K562 (cell line): Measurements from ENCODE around the gene DAPL1. TPM values are rescaled to one million over a fixed set of nuclear protein-coding genes. Genes with fewer than 3 reads are reported as not detected.

Experiments
- ATAC-seq: fragments of 200-7000 bp; cut with Tn5 transposase; 3 replicates; pipeline ENCODE4 v1.9.1; 2020; ENCODE audit warnings: moderate library complexity
- BruUV-seq: library from RNA; stranded (reverse); fragments of 400-500 nt; replicated peaks from 2 replicates; lab custom pipeline; 2021; lab: Mats Ljungman, UMichigan
- CTCF ChIA-PET: fragments of 300-600 bp; formaldehyde crosslinking; extraction: SDS; loops from one replicate; lab custom pipeline; 2021; ENCODE audit warnings: low intra/inter-chr PET ratio; lab: Yijun Ruan, JAX
- POLR2A ChIA-PET: fragments of 300-600, 350-650 bp; sonication (Branson Sonifier 250); formaldehyde crosslinking; extraction: SDS; loops from one replicate; lab custom pipeline; 2021; ENCODE audit warnings: antibody characterized with exemption, inconsistent platforms; lab: Yijun Ruan, JAX
- DNase-seq, 4 experiments: peaks; one replicate each; pipeline versions ENCODE4 v3.0.0 to v3.0.0-alpha.2; 2011 to 2018; ENCODE audit warnings: low spot score in 3 of 4, mixed read lengths in 3 of 4; ENCODE audit errors: extremely low read depth in 1 of 4
- FAIRE-seq: peaks from 2 replicates; lab custom pipeline; 2011; peaks lifted over from hg19 to GRCh38; lab: Jason Lieb, UNC
- H2AFZ ChIP-seq: 2 replicates; pipeline ENCODE4 v1.6.0; 2011; ENCODE audit warnings: low read depth, low read length, control low read depth, inconsistent platforms
- H3K27ac ChIP-seq: fragments of 200-600 bp; 3 replicates; pipeline ENCODE4 v1.8.0; 2011; ENCODE audit warnings: low read depth, mild to moderate bottlenecking, control low read depth, inconsistent platforms, low read length, moderate library complexity, mixed read lengths; ENCODE audit errors: extremely low read depth
- H3K27me3 ChIP-seq, 2 experiments: fragments of 300-600 bp in 1 of 2; 2 replicates in 1 of 2; 3 replicates in 1 of 2; pipeline versions ENCODE4 v1.6.0 to v1.8.0; 2011; ENCODE audit warnings: inconsistent platforms in 2 of 2, low read length in 2 of 2, mild to moderate bottlenecking in 1 of 2, mixed read lengths in 1 of 2, moderate library complexity in 1 of 2; ENCODE audit not compliant: control insufficient read depth in 2 of 2, insufficient read depth in 2 of 2
- H3K36me3 ChIP-seq: fragments of 300-600 bp; 3 replicates; pipeline ENCODE4 v1.8.0; 2011; ENCODE audit warnings: mild to moderate bottlenecking, low read length, inconsistent platforms; ENCODE audit not compliant: control insufficient read depth, insufficient read depth
- H3K4me1 ChIP-seq, 2 experiments: fragments of 200-600 bp in 1 of 2; replicated peaks in 1 of 2; 2 replicates in 1 of 2; 3 replicates in 1 of 2; pipeline versions ENCODE4 v1.5.1 to v1.8.0; 2011; ENCODE audit warnings: inconsistent platforms in 2 of 2, low read length in 2 of 2, mild to moderate bottlenecking in 1 of 2, mixed read lengths in 1 of 2, moderate library complexity in 1 of 2; ENCODE audit not compliant: control insufficient read depth in 2 of 2, insufficient read depth in 2 of 2
- H3K4me2 ChIP-seq: 2 replicates; pipeline ENCODE4 v1.6.1; 2011; ENCODE audit warnings: low read length, control low read depth, inconsistent platforms, mixed read lengths; ENCODE audit not compliant: insufficient read depth
- H3K4me3 ChIP-seq: fragments of 200-600 bp; sonication (generic), shearing (Covaris generic); 2 replicates; pipeline ENCODE4 v1.5.1; 2016; ENCODE audit warnings: control low read depth, inconsistent platforms
- H3K79me2 ChIP-seq: fragments of 200-600 bp; 3 replicates; pipeline ENCODE4 v1.8.0; 2011; ENCODE audit warnings: low read length, inconsistent platforms; ENCODE audit not compliant: control insufficient read depth, insufficient read depth
- H3K9ac ChIP-seq, 2 experiments: 2 replicates each; pipeline versions ENCODE4 v1.6.0 to v1.6.1; 2011; ENCODE audit warnings: low read depth in 2 of 2, low read length in 2 of 2, control low read depth in 1 of 2, inconsistent platforms in 1 of 2, mild to moderate bottlenecking in 1 of 2, mixed read lengths in 1 of 2; ENCODE audit not compliant: insufficient read depth in 1 of 2
- H3K9me1 ChIP-seq: one replicate; pipeline ENCODE4 v1.6.0; 2011; ENCODE audit warnings: inconsistent platforms, mild to moderate bottlenecking, low read length, moderate library complexity; ENCODE audit not compliant: control insufficient read depth, insufficient read depth
- H3K9me3 ChIP-seq: replicated peaks from 2 replicates; pipeline ENCODE4 v1.5.1; 2011; ENCODE audit warnings: low read depth, low read length, inconsistent platforms; ENCODE audit not compliant: control insufficient read depth, insufficient read depth
- H4K20me1 ChIP-seq: replicated peaks from 2 replicates; pipeline ENCODE4 v1.6.1; 2011; ENCODE audit warnings: low read length, inconsistent platforms, mixed read lengths; ENCODE audit not compliant: control insufficient read depth, insufficient read depth
- DNMT1 ChIP-seq: fragments of 450-650 bp; IDR thresholded peaks from 2 replicates; pipeline ENCODE4 v1.6.1; 2016; ENCODE audit warnings: antibody characterized with exemption, mild to moderate bottlenecking
- NR2C1 ChIP-seq, 2 experiments: fragments of 450-650 bp; IDR thresholded peaks; 2 replicates each; pipeline ENCODE4 v1.6.1; 2017; ENCODE audit warnings: mild to moderate bottlenecking in 2 of 2, antibody characterized with exemption in 1 of 2, inconsistent platforms in 1 of 2, missing compliant biosample characterization in 1 of 2, missing genetic modification characterization in 1 of 2
- NR2C2 ChIP-seq, 2 experiments: fragments of 200-800 bp in 1 of 2; sonication (Bioruptor generic) in 1 of 2; sonication (generic) in 1 of 2; formaldehyde crosslinking in 1 of 2; IDR thresholded peaks; 2 replicates each; pipeline versions ENCODE4 v1.6.1 to v1.8.0; 2016 to 2022; ENCODE audit warnings: mild to moderate bottlenecking in 1 of 2, missing compliant biosample characterization in 1 of 2, missing genetic modification characterization in 1 of 2, missing genetic modification reagents in 1 of 2
- RFX1 ChIP-seq: fragments of 450-650 bp; IDR thresholded peaks from 2 replicates; pipeline ENCODE4 v1.6.1; 2016; ENCODE audit warnings: mild to moderate bottlenecking, moderate library complexity
- WGBS: fragments of 100-300 bp; shearing (Covaris generic); methylation state at CpG from one replicate; pipeline ENCODE4 v1.1.6; 2016; ENCODE audit warnings: low coverage, mixed read lengths; ENCODE audit not compliant: insufficient coverage; ENCODE audit errors: missing lambda C conversion rate; 5-methylcytosine and 5-hydroxymethylcytosine counted together
- in situ Hi-C: fragments of 300-500 bp; cut with MboI; formaldehyde crosslinking; loops from 4 replicates; pipeline ENCODE4 v1.15.0; 2018; ENCODE audit warnings: inconsistent platforms, mixed read lengths
- intact Hi-C: fragments of 100-400 bp; cut with micrococcal nuclease; formaldehyde crosslinking; loops from 2 replicates; pipeline ENCODE4 v1.14.2; 2022
- polyA plus RNA-seq, 8 experiments: library from polyadenylated mRNA; depleted of rRNA in 4 of 8; stranded (reverse) in 5 of 8; unstranded in 3 of 8; fragments of >200 nt; fragmentation: Nextera tagmentation in 2 of 8; fragmentation: Illumina TruSeq in 1 of 8; extraction: Ambion mirVana in 2 of 8; extraction: Trizol in 1 of 8; gene quantifications; 2 replicates each; pipeline versions ENCODE4 v1.2.1 to v1.2.3, GENCODE V29; 2011 to 2014; ENCODE audit warnings: inconsistent platforms in 1 of 8, missing spikeins in 1 of 8
- total RNA-seq, 7 experiments: library from RNA; depleted of rRNA in 6 of 7; stranded (reverse); fragments of >200 nt in 6 of 7; fragmentation: Illumina TruSeq in 2 of 7; extraction: Trizol in 2 of 7; gene quantifications; 2 replicates each; pipeline versions ENCODE4 v1.2.1 to v1.2.3, GENCODE V29; 2011 to 2021; ENCODE audit warnings: low replicate concordance in 1 of 7

The DAPL1 gene
- total and polyA plus RNA-seq, 9 of the 15 experiments (the other 6 are each of a cell fraction or from before 2014, with no cell fraction given): not detected

DNA sequence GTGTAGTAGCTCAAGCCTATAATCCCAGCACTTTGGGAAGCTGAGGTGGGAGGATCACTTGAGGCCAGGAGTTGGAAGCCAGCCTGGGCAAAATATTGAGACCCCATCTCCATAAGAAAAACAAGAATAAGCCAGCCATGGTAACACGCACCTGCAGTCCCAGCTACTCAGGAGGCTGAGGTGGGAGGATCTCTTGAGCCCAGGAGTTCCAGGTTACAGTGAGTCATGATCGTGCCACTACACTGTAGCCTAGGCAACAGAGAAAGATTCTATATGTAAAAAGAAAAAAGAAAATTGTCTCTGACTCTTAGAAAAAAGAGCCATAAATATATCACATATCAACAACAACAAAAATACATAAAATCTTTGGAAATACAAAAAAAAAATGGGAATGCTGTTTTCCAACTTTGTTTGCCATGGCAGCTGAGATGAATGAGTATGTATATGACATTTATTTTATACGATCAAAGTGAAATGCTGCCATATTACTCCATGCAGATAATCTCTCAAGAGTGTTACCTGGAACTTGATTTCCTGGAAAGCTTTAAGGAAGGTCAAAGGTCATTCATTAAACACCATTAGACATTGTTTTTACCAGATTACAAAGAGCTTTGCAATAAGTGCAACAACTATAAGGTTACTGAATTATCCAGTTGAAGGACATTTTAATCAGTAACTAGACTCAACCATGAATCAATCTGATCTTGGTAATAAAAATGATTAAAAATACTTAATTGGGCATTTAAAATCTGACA is 19.7 kb upstream of the DAPL1 start:
- Histone ChIP-seq H3K4me2 (no peak overlapping the region), H3K4me1 (no peaks in the 10 kb centered on the region; a peak in 1 of 5 replicates), H3K27ac (no peak overlapping the region), H3K9me3 (no peaks in the 10 kb centered on the region), H3K79me2 (no peaks in the 10 kb centered on the region), H3K4me3 (no peak overlapping the region)
- DNase-seq (no peak), FAIRE-seq (no peak)
- CTCF ChIA-PET: no interaction called here
- WGBS: 0% methylated on average over 3 of the region's 3 CpGs
- TF ChIP-seq NR2C2 (CRISPR knock-in tag; IDR thresholded peaks at IDR 0.05): no peak
- peak; percentile 72 for TF ChIP-seq NR2C2 (tag; IDR thresholded peaks at IDR 0.05)
- TF ChIP-seq NR2C1 (IDR thresholded peaks at IDR 0.05): peak; percentile 60; the same call in 1 of the 2 replicates
- TF ChIP-seq NR2C1 (tag; IDR thresholded peaks at IDR 0.05): peak; percentile 75
- TF ChIP-seq DNMT1: no peak
- peak; percentile 49 for TF ChIP-seq RFX1
- TF ChIP-seq, all 486 proteins: peak for 3
- Histone ChIP-seq H2AFZ (no peak overlapping the region), H3K9me1 (no peaks in the 10 kb centered on the region), H3K9ac (no peak overlapping the region), H3K27me3 (0 out of 5 replicates have a peak, but pooled peaks cover 0 to 4% of the 10 kb centered on the region in 2 experiments), H4K20me1 (no peaks in the 10 kb centered on the region), H3K36me3 (no peaks in the 10 kb centered on the region)
- intact Hi-C loops: no loop called here
- ATAC-seq: no peak
- POLR2A ChIA-PET: interaction anchor here (0.5 kb wide), 1 partner anchor 22 kb away, joined by 3 read pairs; no protein-coding TSS in a partner anchor
- no TSS peak for BruUV-seq
- in situ Hi-C loops: no loop called here
